ENCODE data around the gene XXYLT1. TPM values are rescaled to one million over a fixed set of nuclear protein-coding genes. Genes with fewer than 3 reads are reported as not detected.

Gene XXYLT1
- total and polyA plus RNA-seq, 8 donors = 1.8 to 5.0 (median 2.6) TPM

GRCh38 chr3:195155570-195156241, 115.3 kb downstream of the XXYLT1 start:
- peaks cover 0 to 3% (median 0%) of the 10 kb centered on the region in 3 donors for H3K4me1 ChIP-seq
- H3K36me3 ChIP-seq = no peaks in the 10 kb centered on the region
- FAIRE-seq (no peak), ATAC-seq (no peak), DNase-seq (no peak)
- intact Hi-C loops (cut with DNase I) = no loop called here
- peak overlapping the region in 3 of 4 donors; percentile 42 to 78 (median 64) for H3K27ac ChIP-seq
- no peak overlapping the region for H3K4me3 ChIP-seq
- H3K27me3 ChIP-seq = no peaks in the 10 kb centered on the region
- H3K9me3 ChIP-seq = no peaks in the 10 kb centered on the region
- 86 to 88% methylated on average over 17 of the region's 17 CpGs for WGBS, 2 donors
- TF ChIP-seq CTCF (IDR thresholded peaks at IDR 0.05) = no peak

- no peaks in the 10 kb centered on the region for H3K36me3 ChIP-seq
- H3K9me3 ChIP-seq = no peaks in the 10 kb centered on the region
- WGBS, 2 donors = 27 to 28% methylated on average over 16 of the region's 16 CpGs
- H3K27me3 ChIP-seq = no peaks in the 10 kb centered on the region
- FAIRE-seq = no peak
- intact Hi-C loops (cut with DNase I) = no loop called here
- ATAC-seq = peak; percentile 42 to 77 (median 70)
- H3K4me1 ChIP-seq = peaks cover 0 to 3% (median 0%) of the 10 kb centered on the region in 3 donors
- DNase-seq = peak; percentile 73 to 90 (median 83)
- TF ChIP-seq CTCF (IDR thresholded peaks at IDR 0.05) = no peak
- H3K27ac ChIP-seq = peak overlapping the region; percentile 42 to 78 (median 60)
- H3K4me3 ChIP-seq = no peak overlapping the region
Measured at GRCh38 chr3:195154793-195155535, 116.0 kb downstream of the XXYLT1 start.

GRCh38 chr3:195154111-195154791, 116.7 kb downstream of the XXYLT1 start:
- Histone ChIP-seq H3K27ac (peak overlapping the region; percentile 42 to 78 (median 60)), H3K4me1 (peaks cover 0 to 3% (median 0%) of the 10 kb centered on the region in 3 donors), H3K9me3 (no peaks in the 10 kb centered on the region), H3K36me3 (no peaks in the 10 kb centered on the region), H3K27me3 (no peaks in the 10 kb centered on the region), H3K4me3 (no peak overlapping the region)
- WGBS, 2 donors = 76 to 77% methylated on average over 16 of the region's 16 CpGs
- no peak for FAIRE-seq
- TF ChIP-seq CTCF (IDR thresholded peaks at IDR 0.05) = no peak
- intact Hi-C loops (cut with DNase I) = no loop called here
- ATAC-seq = no peak
- DNase-seq = no peak

GRCh38 chr3:195153653-195154052, 117.3 kb downstream of the XXYLT1 start:
- no peak for TF ChIP-seq CTCF (IDR thresholded peaks at IDR 0.05)
- Histone ChIP-seq H3K4me1 (peaks cover 0 to 3% (median 0%) of the 10 kb centered on the region in 3 donors), H3K27me3 (no peaks in the 10 kb centered on the region), H3K27ac (peak overlapping the region in 2 of 4 donors; percentile 64 to 78), H3K36me3 (no peaks in the 10 kb centered on the region), H3K4me3 (no peak overlapping the region), H3K9me3 (no peaks in the 10 kb centered on the region)
- FAIRE-seq = no peak
- WGBS, 2 donors = 88 to 96% methylated on average over 8 of the region's 8 CpGs
- intact Hi-C loops (cut with DNase I) = no loop called here
- no peak for ATAC-seq
- DNase-seq = no peak

Measured in pancreas (tissue), 10 donors.